HL-60/S4 (cell line): Measurements from ENCODE around the gene NUP214.

Source experiments
- in situ Hi-C: fragments of 300-500 bp; cut with MboI; formaldehyde crosslinking; loops from 2 replicates; pipeline ENCODE4 v1.14.3; 2022; ENCODE audit warnings: low sequenced_read_pairs

The NUP214 gene

DNA sequence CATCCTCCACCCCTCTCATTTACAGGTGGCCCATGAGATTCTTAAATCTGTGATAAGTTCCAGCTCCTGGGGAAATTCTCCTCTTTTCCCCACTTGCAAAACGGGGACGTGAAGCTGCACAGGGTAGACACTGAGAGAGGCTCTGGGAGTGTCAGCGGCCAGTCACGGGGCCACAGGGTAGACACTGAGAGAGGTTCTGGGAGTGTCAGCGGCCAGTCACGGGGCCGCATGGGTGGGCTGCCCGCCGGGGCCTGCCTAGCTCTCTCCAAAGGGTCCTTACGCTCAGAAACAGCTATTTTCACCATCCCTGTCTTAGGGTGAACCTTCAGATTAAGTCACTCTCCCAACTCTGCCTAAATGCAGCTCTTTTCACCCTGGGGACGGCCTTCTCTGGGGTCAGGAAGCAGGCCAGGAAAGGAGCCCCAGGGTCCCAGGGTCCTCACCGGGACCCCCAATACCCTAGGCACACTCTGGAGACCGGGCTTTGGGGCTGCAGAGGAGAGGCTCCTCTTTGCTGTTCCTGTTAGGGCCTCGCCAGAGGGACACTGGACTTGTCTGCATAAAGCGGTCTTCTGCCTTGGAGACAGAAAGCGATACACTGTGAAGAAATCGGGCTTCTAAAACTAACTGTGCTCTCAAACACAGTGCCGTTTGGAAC lies 149.4 kb downstream of the NUP214 start:
- in situ Hi-C loops: no loop called here

DNA sequence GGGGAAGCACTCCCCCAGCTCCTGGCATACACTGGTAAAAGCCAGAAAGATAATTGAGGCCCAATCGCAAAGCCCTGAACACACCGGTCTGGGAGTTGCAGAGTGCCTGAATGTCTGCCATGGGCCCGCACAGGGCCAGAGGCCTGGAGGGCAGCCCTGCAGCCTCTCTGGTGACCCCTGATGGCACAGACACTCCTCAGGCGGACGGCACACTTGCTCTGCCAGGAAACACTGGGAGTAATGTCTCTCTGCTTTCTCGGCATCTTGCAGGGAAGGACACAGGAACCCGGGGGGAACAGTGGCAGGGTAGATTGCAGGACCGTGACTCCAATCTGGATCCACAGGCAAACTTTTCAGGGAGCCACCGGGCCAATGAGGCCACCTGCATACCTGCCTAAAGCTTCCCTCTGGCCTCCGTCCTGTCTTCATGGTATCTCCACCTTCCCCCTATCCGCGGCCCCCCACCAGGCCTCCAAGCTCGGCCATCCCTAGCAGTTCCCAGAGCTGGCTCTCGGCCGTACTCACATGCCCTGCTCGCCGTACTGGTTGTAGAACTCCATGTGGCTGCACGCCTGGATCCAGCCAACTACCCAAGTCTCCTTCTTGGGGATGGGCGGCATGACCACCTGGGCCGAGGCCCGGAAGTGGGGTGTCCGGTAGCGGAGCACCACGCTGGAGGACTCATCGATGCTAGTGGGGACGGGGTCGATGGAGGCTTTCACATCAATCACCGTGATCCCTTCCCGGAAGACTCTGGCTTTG lies 150.1 kb downstream of the NUP214 start:
- in situ Hi-C loops: no loop called here

DNA sequence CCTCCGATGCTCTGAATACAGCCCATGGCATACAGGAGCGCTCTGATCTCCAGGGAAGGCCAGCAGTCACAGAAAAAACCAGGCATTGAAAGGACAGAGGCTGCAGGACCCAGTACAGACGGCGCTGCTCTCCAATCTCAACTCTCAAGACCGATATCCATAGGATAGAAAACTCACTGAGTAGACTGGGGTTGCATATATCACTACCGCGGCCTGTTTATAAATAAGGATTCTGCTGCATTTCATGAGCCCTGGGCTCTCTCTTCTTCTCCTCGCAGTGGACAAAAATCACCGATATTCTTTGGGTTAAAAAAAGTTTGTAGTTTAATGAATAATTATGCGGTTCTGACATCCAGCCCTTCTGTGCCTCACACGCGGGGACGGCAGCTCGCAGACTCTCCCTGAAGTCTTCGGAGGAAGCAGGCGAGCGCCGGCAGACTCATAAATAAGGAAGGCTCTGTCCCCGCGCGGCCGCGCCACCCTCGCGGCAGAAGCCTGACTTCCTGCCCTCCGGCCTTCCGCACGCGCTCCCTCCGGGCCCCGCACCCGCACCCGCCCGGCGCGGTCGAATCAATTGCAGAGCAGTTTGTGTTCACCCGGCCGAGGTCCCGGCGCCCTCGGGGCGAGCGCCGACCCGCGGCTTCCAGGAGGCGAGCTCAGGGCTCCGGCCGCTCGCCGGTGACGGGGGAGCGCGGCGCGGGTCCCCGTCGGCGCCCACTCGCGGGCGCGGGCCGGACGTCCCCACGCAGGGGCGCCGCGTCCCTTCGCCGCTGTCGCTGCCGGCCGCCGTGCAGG lies 150.9 kb downstream of the NUP214 start, which contains the start of gene FAM78A:
TSS of gene FAM78A (minus strand) at position 417 of the 795 bp plus-strand sequence. CDS start at position 86, 331 bp downstream.
- in situ Hi-C loops: no loop called here

DNA sequence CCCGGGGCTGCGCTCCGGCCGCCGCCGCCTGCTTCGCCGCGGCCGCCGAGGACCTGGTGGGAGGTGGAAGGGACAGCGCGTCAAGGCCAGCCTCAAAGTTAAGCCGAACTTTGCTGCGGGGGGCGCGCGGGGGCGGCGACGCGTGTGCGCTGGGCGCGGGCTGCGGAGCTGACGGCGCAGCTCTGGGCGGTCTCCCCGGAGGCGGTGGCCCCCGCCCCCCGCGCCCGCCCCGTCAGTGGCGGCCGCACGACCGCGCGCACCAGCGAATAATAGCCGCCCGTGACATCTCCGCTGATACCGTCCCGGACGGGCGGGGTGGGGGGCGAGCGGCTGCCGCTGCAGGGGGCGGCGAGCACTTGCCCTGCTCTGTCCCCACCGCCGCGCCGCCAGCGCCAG lies 151.5 kb downstream of the NUP214 start:
- in situ Hi-C loops: no loop called here

DNA sequence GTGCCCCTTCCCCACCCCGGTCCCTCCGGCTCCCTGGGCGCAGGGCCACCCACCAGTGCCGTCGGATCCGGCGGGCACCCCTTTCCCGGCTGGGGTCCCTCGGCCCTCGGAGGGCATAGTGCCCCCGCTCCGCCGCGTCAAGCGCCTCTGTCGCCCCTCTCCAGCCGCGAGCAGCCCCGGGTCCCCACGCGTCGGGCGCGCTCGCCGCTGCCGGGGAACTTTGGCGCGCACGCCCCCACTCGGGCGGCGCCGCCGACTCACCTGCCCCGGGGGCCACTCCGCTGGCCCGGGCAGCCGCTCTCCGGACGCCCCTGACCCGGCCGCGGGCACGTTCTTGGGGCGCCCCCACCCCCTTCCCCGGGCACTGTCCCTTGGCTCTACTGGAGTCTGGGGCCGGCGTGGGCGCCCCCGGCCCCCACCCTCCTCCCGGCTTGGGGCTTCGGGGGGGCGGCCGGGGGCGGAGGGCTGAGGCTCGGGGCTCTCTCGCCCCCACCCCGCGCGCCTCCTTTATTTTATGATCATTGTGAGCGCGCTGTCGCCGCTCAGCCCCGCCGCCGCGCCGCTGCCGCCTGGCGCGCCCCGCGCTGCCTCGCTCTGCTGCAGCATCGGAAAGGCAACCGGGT lies 152.0 kb downstream of the NUP214 start:
- in situ Hi-C loops: no loop called here

DNA sequence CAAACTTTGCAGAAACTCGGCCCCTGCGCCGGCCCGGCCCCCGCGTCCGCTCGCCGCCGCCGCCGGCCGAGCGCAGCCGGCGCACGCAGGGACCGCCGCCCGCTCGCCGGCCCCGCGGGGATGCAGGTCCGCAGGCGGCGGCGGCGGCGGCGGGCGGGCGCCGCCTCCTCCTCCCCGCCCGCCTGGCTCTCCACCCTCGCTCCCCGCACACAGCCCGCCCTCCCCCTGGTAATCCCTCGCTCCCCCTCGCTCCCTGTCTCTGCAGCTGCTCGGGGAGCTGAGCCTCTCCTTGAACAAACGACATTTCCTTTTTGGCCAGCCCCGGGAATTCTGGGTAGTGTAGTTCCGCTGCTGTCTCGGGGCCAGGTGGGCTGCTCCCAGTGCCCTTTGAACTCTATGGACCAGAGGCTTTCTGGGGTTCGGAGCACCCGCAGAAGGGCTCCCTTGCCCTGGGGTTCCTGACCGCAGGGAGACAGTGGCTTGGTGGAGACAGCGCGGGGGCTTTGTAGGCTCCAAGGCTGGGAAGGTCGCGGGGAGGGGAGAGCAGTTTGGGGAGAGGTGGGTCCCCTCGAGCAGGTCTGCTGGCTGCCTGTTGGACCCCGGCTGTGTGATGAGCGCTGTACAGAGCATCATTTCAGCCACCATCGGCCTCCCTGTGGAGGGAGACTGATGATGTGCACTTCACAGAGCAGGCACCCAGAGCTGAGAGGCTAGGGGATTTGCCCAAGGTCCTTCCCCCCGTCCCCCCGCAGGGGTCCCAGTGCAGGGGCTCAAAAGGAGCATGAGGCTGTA lies 152.7 kb downstream of the NUP214 start:
- in situ Hi-C loops: no loop called here

DNA sequence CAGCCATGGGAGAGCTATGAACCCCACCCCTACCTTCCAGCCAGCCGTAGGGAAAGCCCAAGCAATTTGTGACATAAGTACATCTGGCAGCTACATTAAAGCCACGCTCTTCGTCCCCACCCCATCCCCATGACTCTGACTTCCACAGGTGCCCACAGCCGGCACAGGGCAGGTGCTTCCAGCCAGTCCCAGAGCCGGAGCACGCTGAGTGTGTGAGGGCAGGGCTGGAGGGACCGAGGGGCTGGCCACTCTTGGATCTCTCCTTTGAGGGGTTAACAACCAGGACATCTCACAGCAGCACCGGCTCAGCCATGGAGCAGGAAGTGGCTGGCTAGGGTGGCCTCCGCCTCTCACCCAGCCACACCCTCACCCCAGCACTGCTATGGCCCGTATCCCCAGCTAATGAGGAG lies 153.3 kb downstream of the NUP214 start:
- in situ Hi-C loops: no loop called here

DNA sequence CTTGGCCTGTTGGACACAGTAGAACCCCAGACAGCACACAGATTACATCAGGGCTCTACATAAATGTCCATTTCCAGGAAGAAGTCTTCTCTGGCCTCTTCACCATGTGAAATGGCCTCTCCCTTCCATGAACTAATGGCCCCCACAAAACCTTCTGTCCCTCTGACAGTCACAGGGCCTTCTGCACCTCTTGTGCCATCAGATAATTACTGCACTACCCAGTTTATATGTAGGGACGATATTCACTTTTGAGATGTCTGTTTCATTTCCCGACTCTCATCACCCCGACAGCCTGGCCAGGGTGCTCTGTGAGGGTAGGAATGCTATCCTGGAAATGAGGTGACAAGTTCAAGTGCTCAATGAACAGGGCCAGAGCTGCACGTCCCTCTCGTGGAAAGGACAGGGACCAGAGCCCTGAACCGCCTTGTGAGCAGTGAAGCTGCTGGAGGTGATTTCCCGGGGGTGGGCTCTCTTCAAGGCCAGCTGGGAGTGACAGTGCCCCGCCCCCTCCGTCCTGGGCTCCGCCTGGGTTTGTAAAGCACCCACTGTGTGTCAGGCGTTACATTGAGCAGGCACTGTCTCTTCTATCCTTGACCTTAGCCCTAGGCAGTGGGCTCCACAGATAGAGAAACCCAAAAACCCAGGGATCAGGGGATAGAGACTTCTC lies 153.9 kb downstream of the NUP214 start:
- in situ Hi-C loops: no loop called here

DNA sequence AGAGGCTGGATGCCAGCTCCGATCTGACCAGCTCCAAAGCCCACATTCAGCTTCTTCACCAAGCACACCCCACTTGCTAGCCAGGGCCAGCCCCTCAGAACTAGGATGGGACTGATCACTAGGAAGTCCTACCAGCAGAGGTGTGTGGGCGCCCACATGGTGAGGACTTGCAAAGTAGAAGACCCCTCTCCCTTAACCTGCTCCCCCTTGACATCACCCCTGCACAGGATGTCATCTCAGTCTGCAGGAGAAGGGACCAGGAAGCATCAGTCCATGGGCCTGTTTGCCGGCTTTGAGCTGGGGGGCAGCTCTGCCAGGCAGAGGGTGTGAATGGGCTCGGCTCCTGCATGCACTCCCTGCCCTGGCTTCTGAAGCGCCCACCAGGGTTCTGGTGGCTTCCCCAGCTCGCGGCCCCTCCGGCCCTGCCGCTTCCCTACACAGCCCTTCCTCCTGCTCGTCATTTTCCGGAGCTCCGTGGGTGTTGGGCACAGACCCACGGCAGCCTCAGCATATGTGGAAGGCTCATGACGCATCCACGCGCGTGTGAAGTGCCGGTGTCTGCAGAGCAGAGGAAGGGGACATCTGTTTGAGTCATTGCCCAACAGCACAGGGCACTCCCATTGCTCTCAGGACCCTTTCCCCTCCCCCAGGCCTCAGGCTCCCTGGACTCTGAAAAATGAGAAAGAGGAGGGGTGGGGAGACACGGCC lies 154.6 kb downstream of the NUP214 start:
- in situ Hi-C loops: no loop called here

DNA sequence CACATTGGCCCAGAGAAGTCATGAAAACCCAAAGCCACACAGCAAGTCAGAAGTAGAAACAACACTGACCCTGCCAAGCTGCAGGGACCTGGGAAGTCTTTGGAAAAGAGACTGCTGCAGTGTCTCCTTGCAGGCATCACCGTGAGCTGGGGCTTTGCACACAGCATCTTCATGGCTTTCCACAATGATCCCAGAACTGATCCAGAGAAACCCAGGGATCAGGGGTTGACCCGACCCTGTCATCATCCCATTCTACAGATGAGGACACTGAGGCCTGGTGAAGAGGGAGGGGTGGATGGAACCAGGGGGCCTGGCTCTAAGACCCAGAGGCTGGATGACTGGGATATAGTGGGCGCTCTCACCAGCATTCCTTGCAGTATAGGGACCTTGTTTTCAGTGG lies 155.3 kb downstream of the NUP214 start:
- in situ Hi-C loops: no loop called here

DNA sequence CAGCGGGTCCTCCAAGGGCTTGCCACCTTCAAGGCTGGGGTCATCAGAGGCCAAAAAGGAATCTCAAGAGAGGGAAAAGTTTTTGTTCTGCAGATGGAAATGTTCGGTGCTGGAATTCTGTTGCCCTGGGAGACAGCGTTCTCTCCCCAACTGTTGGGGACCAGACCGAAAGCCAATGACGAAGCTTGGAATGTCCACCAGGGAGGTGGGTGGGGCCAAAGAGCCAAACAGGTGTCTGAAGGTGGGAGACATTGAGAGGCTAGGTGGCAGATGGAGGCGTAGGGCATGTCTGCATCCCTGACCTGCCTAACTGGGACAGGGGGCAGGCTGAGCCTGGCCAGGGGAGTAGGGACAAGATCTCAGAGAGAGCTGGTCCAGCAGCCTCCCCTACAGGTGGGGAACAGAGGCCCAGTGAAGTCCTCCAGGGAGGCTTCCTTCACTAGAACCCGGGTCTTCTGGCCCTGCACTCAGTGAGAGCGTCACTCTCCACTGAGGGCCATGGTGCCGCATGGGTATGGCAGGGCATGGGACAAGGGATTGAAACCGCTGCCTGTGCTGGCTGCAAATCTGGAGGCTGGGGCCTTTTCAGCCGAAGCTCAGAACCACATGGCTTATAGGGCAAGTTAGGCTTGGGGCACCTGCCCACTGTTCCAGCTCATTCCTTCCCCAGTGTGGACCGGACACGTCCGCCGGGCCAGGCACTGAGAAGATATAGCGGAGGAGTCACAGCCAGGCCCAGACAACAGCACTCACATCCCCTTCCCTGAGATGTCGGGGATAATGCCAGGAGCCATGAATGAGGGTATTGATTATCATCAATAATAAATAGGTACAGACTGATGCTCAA lies 156.0 kb downstream of the NUP214 start:
- in situ Hi-C loops: no loop called here

DNA sequence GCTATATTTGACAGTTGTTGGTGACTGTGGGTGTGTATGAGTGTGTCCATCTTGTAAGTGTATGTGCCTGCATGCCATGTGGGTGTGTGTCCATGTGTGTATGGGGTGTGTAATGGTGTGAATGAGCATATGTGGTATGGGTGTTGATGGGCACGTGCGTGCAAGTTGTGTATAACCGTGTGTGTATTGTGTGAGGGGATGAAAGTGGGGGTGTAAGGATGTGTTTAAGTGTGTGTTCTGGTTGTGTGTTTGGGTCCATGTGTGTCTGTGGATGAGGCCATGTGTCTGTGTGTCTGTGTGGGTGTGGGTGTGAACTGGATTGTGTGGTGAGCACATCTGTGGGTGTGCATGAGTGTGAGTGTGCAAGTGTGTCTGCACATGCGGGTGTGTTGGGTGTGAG lies 156.8 kb downstream of the NUP214 start:
- in situ Hi-C loops: no loop called here

DNA sequence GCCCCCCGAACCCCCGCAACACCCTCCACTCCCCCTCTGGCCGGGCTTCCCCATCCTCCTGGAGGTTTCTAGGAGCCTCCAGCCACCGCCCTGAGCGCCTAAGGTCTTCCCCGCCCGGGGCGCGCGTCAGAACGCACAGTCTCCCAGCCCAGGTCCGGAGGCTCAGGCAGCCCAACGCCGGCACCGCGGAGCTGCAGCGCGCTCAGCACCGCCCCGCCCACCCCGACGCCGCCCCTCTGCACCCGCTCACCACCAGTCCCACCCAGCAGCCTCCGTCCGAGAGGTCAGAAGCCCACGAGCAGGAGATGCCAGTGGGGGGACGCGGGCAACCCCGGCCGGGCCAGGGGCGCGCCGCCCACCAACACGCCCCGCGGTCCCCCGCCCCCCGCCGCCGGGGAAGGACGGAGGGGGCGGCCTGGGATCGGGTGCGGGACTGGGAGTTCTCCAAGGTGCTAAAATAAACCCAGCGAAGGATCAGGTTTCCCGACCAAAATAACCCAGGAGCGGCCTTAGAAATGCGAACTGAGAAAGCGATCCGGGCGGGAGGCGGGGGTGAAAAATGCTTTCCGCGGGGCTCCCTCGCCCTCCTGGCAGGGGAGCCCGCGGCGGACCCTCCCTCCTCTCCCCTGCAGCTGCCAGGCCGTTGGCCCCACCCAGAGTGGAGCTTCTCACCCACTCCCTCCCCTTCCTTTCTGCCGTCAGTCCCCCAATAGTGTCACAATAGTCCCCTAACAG lies 157.5 kb downstream of the NUP214 start:
- in situ Hi-C loops: no loop called here
